Brain microvascular endothelial cell (primary cell): ENCODE measurements around the gene OR2D2.

Source experiments
- DNase-seq: peaks from one replicate; pipeline ENCODE4 v3.0.0-alpha.2; 2020
- H3K27ac ChIP-seq: fragments of 250-450 bp; sonication (Bioruptor Pico); 2 replicates; pipeline ENCODE4 v1.5.1; 2020; ENCODE audit warnings: mild to moderate bottlenecking, moderate library complexity
- H3K27me3 ChIP-seq: fragments of 250-450 bp; sonication (Bioruptor Pico); replicated peaks from 2 replicates; pipeline ENCODE4 v1.5.1; 2020; ENCODE audit warnings: mild to moderate bottlenecking
- H3K36me3 ChIP-seq: fragments of 250-450 bp; sonication (Bioruptor Pico); replicated peaks from 2 replicates; pipeline ENCODE4 v1.5.1; 2020; ENCODE audit warnings: mild to moderate bottlenecking
- H3K4me3 ChIP-seq: 2 replicates; pipeline ENCODE4 v1.5.1; 2011; ENCODE audit warnings: low read depth, mild to moderate bottlenecking, control low read depth, low read length, moderate library complexity
- CTCF ChIP-seq: IDR thresholded peaks from 2 replicates; pipeline ENCODE4 v1.5.1; 2011; ENCODE audit warnings: low read depth, mild to moderate bottlenecking, moderate library complexity, low read length, control low read depth, inconsistent platforms; ENCODE audit errors: missing control alignments
- in situ Hi-C: cut with HindIII; loops from 2 replicates; pipeline ENCODE4 v1.10.0; 2017; ENCODE audit warnings: low sequenced_read_pairs, low pct_ligation_motif_present

Gene OR2D2

GRCh38 chr11:6876325-6876724, 16.0 kb downstream of the OR2D2 start, which contains the start of gene OR10A4:
Gene OR10A4 (plus strand): TSS chr11:6876625. CDS start chr11:6876648, 23 bp downstream.
- no peak for TF ChIP-seq CTCF
- H3K36me3 ChIP-seq: no peaks in the 10 kb centered on the region
- in situ Hi-C loops: no loop called here
- H3K4me3 ChIP-seq: no peak within 1 kb of the TSS
- H3K27ac ChIP-seq: no peak within 1 kb of the TSS
- DNase-seq: no peak
- H3K27me3 ChIP-seq: no peaks in the 10 kb centered on the region

GRCh38 chr11:6875761-6876160, 16.5 kb downstream of the OR2D2 start:
- no peak for TF ChIP-seq CTCF

GRCh38 chr11:6871278-6871677, 21.0 kb downstream of the OR2D2 start:
- no peak for DNase-seq
- H3K4me3 ChIP-seq: no peak overlapping the region
- no peaks in the 10 kb centered on the region for H3K27me3 ChIP-seq
- no peaks in the 10 kb centered on the region for H3K36me3 ChIP-seq
- no peak overlapping the region for H3K27ac ChIP-seq
- in situ Hi-C loops: no loop called here
- TF ChIP-seq CTCF: no peak

More at GRCh38 chr11:6875761-6876160, 16.5 kb downstream of the OR2D2 start:
- in situ Hi-C loops: no loop called here
- Histone ChIP-seq H3K4me3 (no peak overlapping the region), H3K27me3 (no peaks in the 10 kb centered on the region), H3K36me3 (no peaks in the 10 kb centered on the region), H3K27ac (no peak overlapping the region)
- DNase-seq: no peak

GRCh38 chr11:6864438-6864837, 27.9 kb downstream of the OR2D2 start:
- in situ Hi-C loops: no loop called here
- Histone ChIP-seq H3K4me3 (no peak overlapping the region), H3K36me3 (no peaks in the 10 kb centered on the region), H3K27me3 (no peaks in the 10 kb centered on the region), H3K27ac (no peak overlapping the region)
- DNase-seq: peak; percentile 42
- no peak for TF ChIP-seq CTCF

GRCh38 chr11:6862961-6863360, 29.3 kb downstream of the OR2D2 start, which contains the start of gene OR10A2:
Gene OR10A2 (plus strand): TSS chr11:6863057. CDS start chr11:6869755, 6,698 bp downstream.
- no peak within 1 kb of the TSS for H3K4me3 ChIP-seq
- in situ Hi-C loops: no loop called here
- no peaks in the 10 kb centered on the region for H3K27me3 ChIP-seq
- H3K27ac ChIP-seq: no peak within 1 kb of the TSS
- no peak for TF ChIP-seq CTCF
- H3K36me3 ChIP-seq: no peaks in the 10 kb centered on the region
- DNase-seq: no peak

DNA sequence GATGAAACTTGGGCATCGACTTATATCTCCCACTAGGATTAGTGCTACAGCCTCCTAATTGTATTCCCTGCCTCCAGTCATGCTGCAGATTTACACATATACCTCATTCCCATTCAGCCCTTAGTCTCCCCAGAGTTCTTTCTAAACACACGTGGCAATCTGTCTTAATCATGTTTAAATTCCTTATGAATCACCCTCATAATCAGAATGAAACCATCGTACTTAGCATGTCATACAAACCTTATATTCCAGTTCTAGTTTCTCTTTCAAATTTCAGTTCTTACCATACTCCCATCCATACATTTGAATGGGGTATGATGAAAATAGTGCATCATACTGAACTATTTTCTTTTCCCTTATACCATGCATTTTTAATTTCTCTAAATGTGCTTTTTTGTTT, 35.4 kb downstream of the OR2D2 start:
- H3K27me3 ChIP-seq: no peaks in the 10 kb centered on the region
- H3K27ac ChIP-seq: no peak overlapping the region
- no peak for TF ChIP-seq CTCF
- H3K36me3 ChIP-seq: no peaks in the 10 kb centered on the region
- no peak overlapping the region for H3K4me3 ChIP-seq
- in situ Hi-C loops: no loop called here
- DNase-seq: no peak
